Endothelial cell of umbilical vein (primary cell): ENCODE measurements around the gene FMNL2. TPM values are rescaled to one million over a fixed set of nuclear protein-coding genes. Genes with fewer than 3 reads are reported as not detected.

ENCODE experiments used
- BruUV-seq: library from RNA; stranded (reverse); fragments of 400-500 nt; replicated peaks from 2 replicates; lab custom pipeline; 2021; lab: Mats Ljungman, UMichigan
- CTCF ChIA-PET: fragments of 300-600, 350-600 bp; sonication (Branson Sonifier 250); formaldehyde crosslinking; loops from one replicate; lab custom pipeline; 2021; ENCODE audit warnings: antibody characterized with exemption, inconsistent platforms; lab: Charles Lee
- POLR2A ChIA-PET: fragments of 300-600, 350-600 bp; sonication (Branson Sonifier 250); formaldehyde crosslinking; loops from one replicate; lab custom pipeline; 2021; ENCODE audit warnings: antibody characterized with exemption, inconsistent platforms; lab: Charles Lee
- DNase-seq: peaks from one replicate; pipeline ENCODE4 v3.0.0-alpha.2; 2011; ENCODE audit warnings: low read depth, low spot score
- FAIRE-seq: peaks from 2 replicates; lab custom pipeline; 2011; peaks lifted over from hg19 to GRCh38; lab: Jason Lieb, UNC
- H2AFZ ChIP-seq: 2 replicates; pipeline ENCODE4 v1.6.0; 2012; ENCODE audit warnings: low read depth, low read length, control low read depth, inconsistent platforms
- H3K27ac ChIP-seq: 2 replicates; pipeline ENCODE4 v1.5.1; 2011; ENCODE audit warnings: low read depth, mild to moderate bottlenecking, control low read depth, low read length, moderate library complexity; ENCODE audit not compliant: insufficient read depth
- H3K27me3 ChIP-seq, 2 experiments: 2 replicates each; pipeline versions ENCODE4 v1.6.0 to v1.6.1; 2011; ENCODE audit warnings: low read length in 2 of 2, mixed read lengths in 1 of 2; ENCODE audit not compliant: control insufficient read depth in 2 of 2, insufficient read depth in 2 of 2
- H3K36me3 ChIP-seq, 2 experiments: 2 replicates in 1 of 2; 3 replicates in 1 of 2; pipeline ENCODE4 v1.5.1; 2011; ENCODE audit warnings: low read length in 2 of 2, mild to moderate bottlenecking in 1 of 2, moderate library complexity in 1 of 2; ENCODE audit not compliant: control insufficient read depth in 2 of 2, insufficient read depth in 2 of 2; ENCODE audit errors: extremely low read depth in 1 of 2
- H3K4me1 ChIP-seq: 3 replicates; pipeline ENCODE4 v1.5.1; 2011; ENCODE audit warnings: mild to moderate bottlenecking, low read length; ENCODE audit not compliant: control insufficient read depth, insufficient read depth; ENCODE audit errors: extremely low read depth
- H3K4me2 ChIP-seq: 2 replicates; pipeline ENCODE4 v1.6.1; 2011; ENCODE audit warnings: low read length, control low read depth, mixed read lengths; ENCODE audit not compliant: insufficient read depth
- H3K4me3 ChIP-seq, 3 experiments: fragments of 200-600 bp in 1 of 3; sonication (generic), shearing (Covaris generic) in 1 of 3; replicated peaks in 1 of 3; 2 replicates each; pipeline ENCODE4 v1.5.1; 2011 to 2016; ENCODE audit warnings: control low read depth in 3 of 3, low read length in 3 of 3, mild to moderate bottlenecking in 2 of 3, inconsistent platforms in 1 of 3, low read depth in 1 of 3, moderate library complexity in 1 of 3; ENCODE audit not compliant: insufficient read depth in 1 of 3
- H3K79me2 ChIP-seq: 2 replicates; pipeline ENCODE4 v1.6.0; 2012; ENCODE audit warnings: low read length, inconsistent platforms; ENCODE audit not compliant: control insufficient read depth, insufficient read depth
- H3K9ac ChIP-seq: replicated peaks from 2 replicates; pipeline ENCODE3; 2011; ENCODE audit warnings: low read length, control low read depth; ENCODE audit not compliant: insufficient read depth; ENCODE audit errors: extremely low read depth
- H3K9me1 ChIP-seq: replicated peaks from 3 replicates; pipeline ENCODE4 v1.6.0; 2011; ENCODE audit warnings: mild to moderate bottlenecking, low read length; ENCODE audit not compliant: control insufficient read depth, insufficient read depth; ENCODE audit errors: extremely low read depth
- H3K9me3 ChIP-seq: replicated peaks from 2 replicates; pipeline ENCODE4 v1.5.1; 2012; ENCODE audit warnings: low read length, inconsistent platforms; ENCODE audit not compliant: control insufficient read depth, insufficient read depth
- H4K20me1 ChIP-seq: replicated peaks from 2 replicates; pipeline ENCODE3; 2011; ENCODE audit warnings: mild to moderate bottlenecking, low read length; ENCODE audit not compliant: control insufficient read depth, insufficient read depth; ENCODE audit errors: extremely low read depth
- EZH2 ChIP-seq: IDR thresholded peaks from 2 replicates; pipeline ENCODE4 v1.6.1; 2012; ENCODE audit warnings: borderline replicate concordance, low read depth, mild to moderate bottlenecking, moderate library complexity, low read length, inconsistent platforms; ENCODE audit not compliant: severe bottlenecking
- FOS ChIP-seq: IDR thresholded peaks from 2 replicates; pipeline ENCODE4 v1.6.1; 2011; ENCODE audit warnings: mild to moderate bottlenecking, low read length, moderate library complexity, borderline replicate concordance; ENCODE audit not compliant: insufficient read depth
- GATA2 ChIP-seq: IDR thresholded peaks from 2 replicates; pipeline ENCODE4 v1.7.0; 2011; ENCODE audit warnings: low read depth, mild to moderate bottlenecking, moderate library complexity, mixed read lengths, low read length; ENCODE audit not compliant: insufficient read length, insufficient read depth
- JUN ChIP-seq: IDR thresholded peaks from 2 replicates; pipeline ENCODE4 v1.6.1; 2011; ENCODE audit warnings: borderline replicate concordance, low read depth; ENCODE audit not compliant: insufficient read length, insufficient read depth
- MYC ChIP-seq: IDR thresholded peaks from one replicate; pipeline ENCODE4 v1.6.1; 2011; ENCODE audit warnings: mild to moderate bottlenecking, low read depth, low read length
- POLR2A ChIP-seq: IDR thresholded peaks from 2 replicates; pipeline ENCODE4 v1.6.1; 2012; ENCODE audit warnings: low read depth, mild to moderate bottlenecking, control low read depth, low read length
- POLR2AphosphoS5 ChIP-seq: IDR thresholded peaks from 2 replicates; pipeline ENCODE4 v1.6.1; 2012; ENCODE audit warnings: low read depth, mild to moderate bottlenecking, control low read depth, low read length, moderate library complexity; ENCODE audit not compliant: insufficient read depth
- dilution Hi-C: fragments of 300-500 bp; cut with MboI; formaldehyde crosslinking; loops from one replicate; pipeline ENCODE4 v1.15.0; 2019; ENCODE audit warnings: low sequenced_read_pairs; ENCODE audit not compliant: extremely low pct_ligation_motif_present
- intact Hi-C: fragments of 100-400 bp; cut with micrococcal nuclease; formaldehyde crosslinking; loops from one replicate; pipeline ENCODE4 v1.10.0; 2022
- polyA plus RNA-seq, 4 experiments: library from polyadenylated mRNA; depleted of rRNA in 3 of 4; stranded (reverse) in 3 of 4; unstranded in 1 of 4; fragments of >200 nt; gene quantifications; 2 replicates each; pipeline versions ENCODE4 v1.2.1 to v1.2.3, GENCODE V29; 2011 to 2012; ENCODE audit warnings: missing spikeins in 1 of 4
- total RNA-seq: library from RNA; stranded (reverse); gene quantifications from 2 replicates; pipeline ENCODE4 v1.2.3, GENCODE V29; 2021
- TF ChIP-seq, protein P1 (sequence below): IDR thresholded peaks from 2 replicates; pipeline ENCODE4 v1.6.1; 2011; ENCODE audit not compliant: insufficient read depth, insufficient read length
- TF ChIP-seq, protein P2 (sequence below), 2 donors: IDR thresholded peaks; 1 replicate in 1 of 2; 2 replicates in 1 of 2; pipeline ENCODE4 v1.5.1; 2011; ENCODE audit warnings: low read length in 2 of 2, mild to moderate bottlenecking in 2 of 2, moderate library complexity in 2 of 2, control low read depth in 1 of 2, inconsistent platforms in 1 of 2, low read depth in 1 of 2; ENCODE audit not compliant: insufficient read depth in 1 of 2; ENCODE audit errors: extremely low read depth in 1 of 2

Gene FMNL2
- total and polyA plus RNA-seq, 2 donors (not counting 3 experiments of a cell fraction or from before 2014, with no cell fraction given): 8.3 to 28.0 TPM

DNA sequence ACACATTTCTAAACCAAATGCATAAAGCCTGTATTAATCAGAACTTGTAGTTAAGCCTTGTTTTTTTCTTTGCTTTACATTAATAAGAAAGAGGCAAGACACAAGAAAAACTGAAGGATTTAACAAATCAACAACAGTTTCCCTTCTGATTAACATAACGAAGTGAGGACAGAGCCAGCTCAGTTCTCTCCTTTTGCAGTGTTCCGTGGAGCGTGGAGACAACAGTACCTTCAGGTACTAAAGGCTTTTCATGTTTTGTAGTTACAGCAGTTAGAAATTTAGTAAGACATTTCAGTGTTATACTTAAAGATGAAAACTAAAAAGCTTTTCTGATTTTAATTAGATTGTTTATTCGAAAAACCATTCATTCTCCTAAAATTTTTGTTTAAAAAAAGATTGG, 115.2 kb downstream of the FMNL2 start:
- Histone ChIP-seq H3K9me3 (no peaks in the 10 kb centered on the region), H3K4me1 (peaks cover 22% of the 10 kb centered on the region), H3K36me3 (no peaks in the 10 kb centered on the region), H3K27me3 (no peaks in the 10 kb centered on the region), H3K4me2 (no peak overlapping the region), H4K20me1 (no peaks in the 10 kb centered on the region), H3K9me1 (no peaks in the 10 kb centered on the region), H2AFZ (no peak overlapping the region), H3K9ac (no peak overlapping the region), H3K27ac (no peak overlapping the region), H3K79me2 (peaks cover 8% of the 10 kb centered on the region), H3K4me3 (no peak overlapping the region)
- TF ChIP-seq, protein P1, sequence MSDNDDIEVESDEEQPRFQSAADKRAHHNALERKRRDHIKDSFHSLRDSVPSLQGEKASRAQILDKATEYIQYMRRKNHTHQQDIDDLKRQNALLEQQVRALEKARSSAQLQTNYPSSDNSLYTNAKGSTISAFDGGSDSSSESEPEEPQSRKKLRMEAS: no peak
- TF ChIP-seq JUN (no peak), MYC (no peak), POLR2A (no peak), EZH2 (no peak), GATA2 (no peak), FOS (no peak), POLR2AphosphoS5 (no peak)
- TF ChIP-seq, protein P2, sequence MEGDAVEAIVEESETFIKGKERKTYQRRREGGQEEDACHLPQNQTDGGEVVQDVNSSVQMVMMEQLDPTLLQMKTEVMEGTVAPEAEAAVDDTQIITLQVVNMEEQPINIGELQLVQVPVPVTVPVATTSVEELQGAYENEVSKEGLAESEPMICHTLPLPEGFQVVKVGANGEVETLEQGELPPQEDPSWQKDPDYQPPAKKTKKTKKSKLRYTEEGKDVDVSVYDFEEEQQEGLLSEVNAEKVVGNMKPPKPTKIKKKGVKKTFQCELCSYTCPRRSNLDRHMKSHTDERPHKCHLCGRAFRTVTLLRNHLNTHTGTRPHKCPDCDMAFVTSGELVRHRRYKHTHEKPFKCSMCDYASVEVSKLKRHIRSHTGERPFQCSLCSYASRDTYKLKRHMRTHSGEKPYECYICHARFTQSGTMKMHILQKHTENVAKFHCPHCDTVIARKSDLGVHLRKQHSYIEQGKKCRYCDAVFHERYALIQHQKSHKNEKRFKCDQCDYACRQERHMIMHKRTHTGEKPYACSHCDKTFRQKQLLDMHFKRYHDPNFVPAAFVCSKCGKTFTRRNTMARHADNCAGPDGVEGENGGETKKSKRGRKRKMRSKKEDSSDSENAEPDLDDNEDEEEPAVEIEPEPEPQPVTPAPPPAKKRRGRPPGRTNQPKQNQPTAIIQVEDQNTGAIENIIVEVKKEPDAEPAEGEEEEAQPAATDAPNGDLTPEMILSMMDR (IDR thresholded peaks at IDR 0.05; ENCODE audit: extremely low read depth in 1 of 2, insufficient read depth in 1 of 2, low read depth in 1 of 2, low read length in 2 of 2): no peak
- POLR2A ChIA-PET: no interaction called here
- DNase-seq (no peak), FAIRE-seq (no peak)
- intact Hi-C loops (no loop called here), dilution Hi-C loops (no loop called here)
- no TSS peak for BruUV-seq
- CTCF ChIA-PET: interaction anchor here (1.0 kb wide), 1 partner anchor 21 kb away, joined by 5 read pairs; no protein-coding TSS in a partner anchor
